GM12878 (cell line): ENCODE measurements around the gene KLF15. TPM values are rescaled to one million over a fixed set of nuclear protein-coding genes. Genes with fewer than 3 reads are reported as not detected.

ENCODE experiments used
- ATAC-seq: fragments of 200-7000 bp; cut with Tn5 transposase; 3 replicates; pipeline ENCODE4 v1.9.1; 2020; ENCODE audit warnings: mild to moderate bottlenecking, moderate library complexity
- BruUV-seq: library from RNA; stranded (reverse); fragments of 400-500 nt; replicated peaks from 2 replicates; lab custom pipeline; 2021; lab: Mats Ljungman, UMichigan
- CTCF ChIA-PET: fragments of 300-600 bp; sonication (Branson Sonifier 250); formaldehyde crosslinking; extraction: SDS; loops from one replicate; lab custom pipeline; 2021; ENCODE audit warnings: inconsistent platforms; lab: Yijun Ruan, JAX
- POLR2A ChIA-PET: fragments of 350-600 bp; formaldehyde crosslinking; extraction: SDS; loops from one replicate; lab custom pipeline; 2021; ENCODE audit warnings: inconsistent platforms; lab: Charles Lee
- RAD21 ChIA-PET: fragments of 300-600 bp; sonication (Branson Sonifier 250); formaldehyde crosslinking; loops from one replicate; lab custom pipeline; 2023; ENCODE audit warnings: antibody characterized with exemption; ENCODE audit not compliant: unreplicated experiment; lab: Charles Lee
- SMC1A ChIA-PET: fragments of 300-600 bp; sonication (Branson Sonifier 250); formaldehyde crosslinking; loops from one replicate; lab custom pipeline; 2023; ENCODE audit not compliant: unreplicated experiment, uncharacterized antibody; lab: Charles Lee
- DNase-seq: peaks from one replicate; pipeline ENCODE4 v3.0.0-alpha.2; 2011; ENCODE audit warnings: low read depth, low spot score
- FAIRE-seq: peaks from 3 replicates; lab custom pipeline; 2011; peaks lifted over from hg19 to GRCh38; lab: Jason Lieb, UNC
- H2AFZ ChIP-seq: 2 replicates; pipeline ENCODE4 v1.6.0; 2011; ENCODE audit warnings: low read depth, low read length, control low read depth; ENCODE audit not compliant: control insufficient read depth
- H3K27ac ChIP-seq: 2 replicates; pipeline ENCODE4 v1.5.1; 2011; ENCODE audit warnings: control low read depth; ENCODE audit not compliant: control insufficient read depth, insufficient read depth
- H3K27me3 ChIP-seq, 2 experiments: replicated peaks in 1 of 2; 2 replicates each; pipeline versions ENCODE4 v1.6.0 to v1.6.1; 2011; ENCODE audit warnings: low read length in 1 of 2; ENCODE audit not compliant: control insufficient read depth in 2 of 2, insufficient read depth in 2 of 2
- H3K36me3 ChIP-seq, 2 experiments: 2 replicates each; pipeline ENCODE4 v1.5.1; 2011; ENCODE audit warnings: low read length in 1 of 2; ENCODE audit not compliant: control insufficient read depth in 2 of 2, insufficient read depth in 2 of 2
- H3K4me1 ChIP-seq: 2 replicates; pipeline ENCODE4 v1.6.1; 2011; ENCODE audit warnings: mild to moderate bottlenecking, low read length, moderate library complexity, mixed read lengths; ENCODE audit not compliant: control insufficient read depth, insufficient read depth
- H3K4me2 ChIP-seq: 2 replicates; pipeline ENCODE4 v1.6.0; 2011; ENCODE audit warnings: control low read depth; ENCODE audit not compliant: control insufficient read depth, insufficient read depth
- H3K4me3 ChIP-seq: fragments of 200-600 bp; sonication (generic); 2 replicates; pipeline ENCODE4 v1.5.1; 2016
- H3K79me2 ChIP-seq: 2 replicates; pipeline ENCODE4 v1.6.0; 2011; ENCODE audit warnings: low read length; ENCODE audit not compliant: control insufficient read depth, insufficient read depth
- H3K9ac ChIP-seq: 2 replicates; pipeline ENCODE4 v1.8.0; 2011; ENCODE audit warnings: low read length, control low read depth, mixed read lengths; ENCODE audit not compliant: control insufficient read depth, insufficient read depth
- H3K9me3 ChIP-seq: replicated peaks from 3 replicates; pipeline ENCODE4 v1.5.1; 2011; ENCODE audit warnings: mild to moderate bottlenecking, low read length; ENCODE audit not compliant: control insufficient read depth, insufficient read depth
- H4K20me1 ChIP-seq: 2 replicates; pipeline ENCODE4 v1.6.0; 2011; ENCODE audit not compliant: control insufficient read depth, insufficient read depth
- BCLAF1 ChIP-seq: fragments of 450-650 bp; IDR thresholded peaks from 2 replicates; pipeline ENCODE4 v1.6.1; 2017; ENCODE audit warnings: antibody characterized with exemption, mild to moderate bottlenecking, moderate library complexity
- CEBPZ ChIP-seq: fragments of 150-350 bp; IDR thresholded peaks from 2 replicates; pipeline ENCODE4 v1.6.1; 2016; ENCODE audit warnings: low read depth, low read length
- EP300 ChIP-seq, 2 experiments: fragments of 150-350 bp in 1 of 2; IDR thresholded peaks; 2 replicates each; pipeline ENCODE4 v1.6.1; 2011 to 2012; ENCODE audit warnings: low read depth in 2 of 2, low read length in 2 of 2, borderline replicate concordance in 1 of 2, improper control_type of control experiment in 1 of 2, inconsistent platforms in 1 of 2; ENCODE audit not compliant: control insufficient read depth in 1 of 2
- IKZF2 ChIP-seq, 2 experiments: fragments of 450-650 bp; IDR thresholded peaks; 2 replicates each; pipeline ENCODE4 v1.6.1; 2017; ENCODE audit warnings: mild to moderate bottlenecking in 2 of 2, moderate library complexity in 2 of 2
- LARP7 ChIP-seq: fragments of 450-650 bp; IDR thresholded peaks from 2 replicates; pipeline ENCODE4 v1.6.1; 2017; ENCODE audit warnings: mild to moderate bottlenecking
- POLR2A ChIP-seq: IDR thresholded peaks from 2 replicates; pipeline ENCODE4 v1.6.1; 2011; ENCODE audit warnings: low read depth, mild to moderate bottlenecking, low read length
- SKIL ChIP-seq: fragments of 450-650 bp; IDR thresholded peaks from 2 replicates; pipeline ENCODE4 v1.6.1; 2017; ENCODE audit warnings: mild to moderate bottlenecking, low read depth, inconsistent platforms; ENCODE audit not compliant: poor library complexity, severe bottlenecking
- TCF7 ChIP-seq: IDR thresholded peaks from 2 replicates; pipeline ENCODE4 v1.6.1; 2014; ENCODE audit warnings: antibody characterized with exemption, borderline replicate concordance
- WGBS: methylation state at CpG from one replicate; pipeline ENCODE4 v1.1.6; 2016; ENCODE audit warnings: low lambda C conversion rate; ENCODE audit not compliant: insufficient replicate concordance, insufficient coverage; ENCODE audit errors: missing lambda C conversion rate; 5-methylcytosine and 5-hydroxymethylcytosine counted together
- in situ Hi-C: fragments of 300-500 bp; cut with MboI; formaldehyde crosslinking; loops from 9 replicates; pipeline ENCODE4 v1.14.3; 2018; ENCODE audit warnings: mixed read lengths
- intact Hi-C: fragments of 100-400 bp; cut with micrococcal nuclease; formaldehyde crosslinking; loops from one replicate; pipeline ENCODE4 v1.14.2; 2022; ENCODE audit not compliant: unreplicated experiment
- polyA plus RNA-seq, 11 experiments: library from polyadenylated mRNA; depleted of rRNA in 4 of 11; unstranded in 6 of 11; stranded (reverse) in 5 of 11; fragments of >200 nt; fragmentation: Nextera tagmentation in 4 of 11; fragmentation: Illumina TruSeq in 1 of 11; extraction: Ambion mirVana in 4 of 11; extraction: Trizol in 1 of 11; gene quantifications; 1 replicate in 1 of 11; 2 replicates in 10 of 11; pipeline versions ENCODE4 v1.2.1 to v1.2.3, GENCODE V29; 2011 to 2016; ENCODE audit warnings: inconsistent platforms in 2 of 11, missing spikeins in 2 of 11, low read depth in 1 of 11
- total RNA-seq, 4 experiments: library from RNA; depleted of rRNA in 3 of 4; stranded (reverse); fragments of >200 nt in 3 of 4; fragmentation: Illumina TruSeq in 1 of 4; extraction: Trizol in 1 of 4; gene quantifications; 2 replicates each; pipeline versions ENCODE4 v1.2.1 to v1.2.3, GENCODE V29; 2013 to 2021

The KLF15 gene
- total and polyA plus RNA-seq, 10 of the 15 experiments (the other 5 are each of a cell fraction or from before 2014, with no cell fraction given): 0.15 TPM; not detected in 9

GRCh38 chr3:126378341-126378751, 21.1 kb upstream of the KLF15 start:
- TF ChIP-seq EP300 (IDR thresholded peaks at IDR 0.05; ENCODE audit: borderline replicate concordance in 1 of 2, control insufficient read depth in 1 of 2, low read depth in 2 of 2, low read length in 2 of 2): no peak
- no TSS peak for BruUV-seq
- Histone ChIP-seq H3K4me2 (no peak overlapping the region), H3K4me3 (no peak overlapping the region), H3K9me3 (no peaks in the 10 kb centered on the region), H3K9ac (no peak overlapping the region), H3K4me1 (no peaks in the 10 kb centered on the region), H3K27me3 (peaks cover 0 to 2% of the 10 kb centered on the region in 2 experiments; a peak in 3 of 4 replicates), H3K27ac (no peak overlapping the region), H2AFZ (no peak overlapping the region), H3K79me2 (no peaks in the 10 kb centered on the region), H3K36me3 (no peaks in the 10 kb centered on the region), H4K20me1 (no peaks in the 10 kb centered on the region)
- in situ Hi-C loops (loop anchor here (25.0 kb wide), 1 partner anchor 91 kb away; no protein-coding TSS in a partner anchor), intact Hi-C loops (no loop called here)
- ChIA-PET RAD21 (interaction anchor here (0.6 kb wide), 1 partner anchor 751 kb away, joined by 4 read pairs; no protein-coding TSS in a partner anchor), CTCF (no interaction called here), POLR2A (no interaction called here), SMC1A (no interaction called here)
- DNase-seq: no peak
- ATAC-seq: no peak
- no peak for FAIRE-seq
- WGBS: 20% methylated on average over 5 of the region's 6 CpGs

- ChIA-PET CTCF (no interaction called here), RAD21 (no interaction called here)
- no peak for ATAC-seq
- TF ChIP-seq TCF7: no peak
- no peak for TF ChIP-seq BCLAF1
- TF ChIP-seq SKIL: no peak
- TF ChIP-seq IKZF2 (IDR thresholded peaks at IDR 0.05): no peak
- no peak for TF ChIP-seq POLR2A
- no peak for TF ChIP-seq CEBPZ
- TF ChIP-seq LARP7: no peak
Measured at GRCh38 chr3:126377211-126377610, 20.0 kb upstream of the KLF15 start.

More at GRCh38 chr3:126377211-126377610, 20.0 kb upstream of the KLF15 start:
- no peak for FAIRE-seq
- H3K4me2 ChIP-seq: no peak overlapping the region
- no peak overlapping the region for H2AFZ ChIP-seq
- ChIA-PET POLR2A (no interaction called here), SMC1A (no interaction called here)
- in situ Hi-C loops: loop anchor here (25.0 kb wide), 1 partner anchor 90 kb away; no protein-coding TSS in a partner anchor
- DNase-seq: no peak
- H3K27ac ChIP-seq: no peak overlapping the region
- H3K27me3 ChIP-seq: peaks cover 0 to 2% of the 10 kb centered on the region in 2 experiments; a peak in 3 of 4 replicates
- WGBS: 61% methylated on average over 3 of the region's 3 CpGs
- H3K4me1 ChIP-seq: no peaks in the 10 kb centered on the region
- H3K79me2 ChIP-seq: no peaks in the 10 kb centered on the region
- no peak overlapping the region for H3K4me3 ChIP-seq
- H4K20me1 ChIP-seq: no peaks in the 10 kb centered on the region
- no peak overlapping the region for H3K9ac ChIP-seq
- H3K36me3 ChIP-seq: no peaks in the 10 kb centered on the region
- H3K9me3 ChIP-seq: no peaks in the 10 kb centered on the region
- intact Hi-C loops: no loop called here
- no TSS peak for BruUV-seq
